Suprapubic skin (tissue), 4 donors: Measurements from ENCODE around the gene LCN10. TPM values are rescaled to one million over a fixed set of nuclear protein-coding genes. Genes with fewer than 3 reads are reported as not detected.

Experiments
- DNase-seq, 2 donors: peaks; one replicate each; pipeline ENCODE4 v3.0.0-alpha.2; 2019; ENCODE audit warnings: low spot score in 2 of 2
- H3K27ac ChIP-seq: fragments of 200-600 bp; sonication (generic); one replicate; pipeline ENCODE4 v1.5.1; 2019
- H3K27me3 ChIP-seq: fragments of 200-600 bp; sonication (generic); one replicate; pipeline ENCODE4 v1.5.1; 2019
- H3K36me3 ChIP-seq: fragments of 200-600 bp; sonication (generic); one replicate; pipeline ENCODE4 v1.5.1; 2019
- H3K4me1 ChIP-seq: fragments of 200-600 bp; sonication (generic); one replicate; pipeline ENCODE4 v1.5.1; 2019
- H3K4me3 ChIP-seq: fragments of 200-600 bp; sonication (generic); one replicate; pipeline ENCODE4 v1.5.1; 2019; ENCODE audit warnings: mild to moderate bottlenecking
- H3K9me3 ChIP-seq: fragments of 200-600 bp; sonication (generic); one replicate; pipeline ENCODE4 v1.5.1; 2019
- CTCF ChIP-seq, 2 donors: fragments of 200-600 bp in 1 of 2; fragments of 450-650 bp in 1 of 2; sonication (generic) in 1 of 2; IDR thresholded peaks; one replicate each; pipeline ENCODE4 v1.5.1; 2016 to 2019; ENCODE audit warnings: antibody characterized with exemption in 2 of 2, mild to moderate bottlenecking in 1 of 2, moderate library complexity in 1 of 2
- EP300 ChIP-seq: sonication (generic); formaldehyde crosslinking; IDR thresholded peaks from one replicate; pipeline ENCODE4 v1.6.1; 2017; ENCODE audit warnings: antibody characterized with exemption
- POLR2A ChIP-seq, 2 donors: fragments of 450-650 bp; IDR thresholded peaks; one replicate each; pipeline ENCODE4 v1.6.1; 2017; ENCODE audit warnings: antibody characterized with exemption in 2 of 2, mild to moderate bottlenecking in 2 of 2, moderate library complexity in 2 of 2
- POLR2AphosphoS5 ChIP-seq, 3 donors: sonication (generic); formaldehyde crosslinking; IDR thresholded peaks; one replicate each; pipeline ENCODE4 v1.6.1; 2017; ENCODE audit warnings: antibody characterized with exemption in 3 of 3
- WGBS: methylation state at CpG from one replicate; pipeline ENCODE4 v1.1.5; 2018; 5-methylcytosine and 5-hydroxymethylcytosine counted together
- total RNA-seq, 4 donors: library from RNA; depleted of rRNA; stranded (reverse); fragments of >200 nt; gene quantifications; one replicate each; pipeline ENCODE4 v1.1.0, GENCODE V29; 2016

The LCN10 gene
- total RNA-seq, 4 donors from 2014 or later: 0.32 to 3.5 (median 2.8) TPM; not detected in 1

GRCh38 chr9:136697821-136698526, 44.8 kb downstream of the LCN10 start:
- WGBS: 64% methylated on average over 15 of the region's 20 CpGs
- Histone ChIP-seq H3K27ac (no peak overlapping the region), H3K4me3 (no peak overlapping the region), H3K27me3 (peaks cover 27% of the 10 kb centered on the region), H3K36me3 (no peaks in the 10 kb centered on the region), H3K9me3 (no peaks in the 10 kb centered on the region), H3K4me1 (peaks cover 31% of the 10 kb centered on the region)
- DNase-seq: no peak
- TF ChIP-seq EP300 (no peak), POLR2AphosphoS5 (IDR thresholded peaks at IDR 0.05) (no peak), CTCF (IDR thresholded peaks at IDR 0.05) (no peak), POLR2A (IDR thresholded peaks at IDR 0.05) (no peak)

- peaks cover 27% of the 10 kb centered on the region for H3K27me3 ChIP-seq
- no peak overlapping the region for H3K4me3 ChIP-seq
- WGBS: 60% methylated on average over 3 of the region's 23 CpGs
- peaks cover 31% of the 10 kb centered on the region for H3K4me1 ChIP-seq
- TF ChIP-seq EP300: no peak
- TF ChIP-seq POLR2AphosphoS5 (IDR thresholded peaks at IDR 0.05): no peak
- TF ChIP-seq POLR2A (IDR thresholded peaks at IDR 0.05): no peak
- TF ChIP-seq CTCF (IDR thresholded peaks at IDR 0.05): no peak
- no peak overlapping the region for H3K27ac ChIP-seq
- no peak for DNase-seq
- no peaks in the 10 kb centered on the region for H3K9me3 ChIP-seq
- H3K36me3 ChIP-seq: no peaks in the 10 kb centered on the region
Observed at GRCh38 chr9:136697146-136697820, 45.5 kb downstream of the LCN10 start.

GRCh38 chr9:136696502-136696901, 46.2 kb downstream of the LCN10 start:
- TF ChIP-seq EP300: no peak
- no peak for TF ChIP-seq POLR2AphosphoS5 (IDR thresholded peaks at IDR 0.05)
- no peak for TF ChIP-seq POLR2A (IDR thresholded peaks at IDR 0.05)
- TF ChIP-seq CTCF (IDR thresholded peaks at IDR 0.05): no peak
- H3K27me3 ChIP-seq: peaks cover 24% of the 10 kb centered on the region
- no peak overlapping the region for H3K4me3 ChIP-seq
- H3K4me1 ChIP-seq: peaks cover 31% of the 10 kb centered on the region
- H3K36me3 ChIP-seq: no peaks in the 10 kb centered on the region
- DNase-seq: no peak
- H3K9me3 ChIP-seq: no peaks in the 10 kb centered on the region
- H3K27ac ChIP-seq: no peak overlapping the region
- WGBS: 89% methylated on average over 7 of the region's 9 CpGs

- WGBS: 82% methylated on average over 18 of the region's 23 CpGs
- no peak for DNase-seq
Observed at GRCh38 chr9:136695955-136696354, 46.8 kb downstream of the LCN10 start.

More at GRCh38 chr9:136695955-136696354, 46.8 kb downstream of the LCN10 start:
- no peak overlapping the region for H3K27ac ChIP-seq
- TF ChIP-seq POLR2AphosphoS5 (IDR thresholded peaks at IDR 0.05): no peak
- TF ChIP-seq POLR2A (IDR thresholded peaks at IDR 0.05): no peak
- TF ChIP-seq EP300: no peak
- TF ChIP-seq CTCF (IDR thresholded peaks at IDR 0.05): no peak
- H3K9me3 ChIP-seq: no peaks in the 10 kb centered on the region
- no peak overlapping the region for H3K4me3 ChIP-seq
- H3K27me3 ChIP-seq: peaks cover 19% of the 10 kb centered on the region
- no peaks in the 10 kb centered on the region for H3K36me3 ChIP-seq
- peaks cover 31% of the 10 kb centered on the region for H3K4me1 ChIP-seq
